ENCODE results near the gene CRAT.

CRAT gene

GRCh38 chr9:129111528-129112151, 1.0 kb upstream of the CRAT start:
- DNase-seq (ENCODE audit: low read depth, low spot score), result peak; percentile 72

- DNase-seq (ENCODE audit: low read depth, low spot score), result peak; percentile 32
Measured at GRCh38 chr9:129109952-129110739, 447 bp downstream of the CRAT start.

GRCh38 chr9:129109537-129109903, 1.1 kb downstream of the CRAT start:
- no peak for DNase-seq (ENCODE audit: low read depth, low spot score)

GRCh38 chr9:129108805-129109536, 1.6 kb downstream of the CRAT start:
- no peak for DNase-seq (ENCODE audit: low read depth, low spot score)

- DNase-seq (ENCODE audit: low read depth, low spot score), result no peak
Measured at GRCh38 chr9:129108083-129108804, 2.3 kb downstream of the CRAT start.

- DNase-seq (ENCODE audit: low read depth, low spot score), result no peak
Measured at GRCh38 chr9:129107651-129108050, 2.9 kb downstream of the CRAT start.

- DNase-seq (ENCODE audit: low read depth, low spot score), result no peak
Measured at GRCh38 chr9:129105857-129106694, 4.5 kb downstream of the CRAT start.

GRCh38 chr9:129104051-129104450, 6.5 kb downstream of the CRAT start:
- no peak for DNase-seq (ENCODE audit: low read depth, low spot score)

GRCh38 chr9:129103595-129103965, 7.0 kb downstream of the CRAT start:
- no peak for DNase-seq (ENCODE audit: low read depth, low spot score)

GRCh38 chr9:129102791-129103594, 7.6 kb downstream of the CRAT start:
- DNase-seq (ENCODE audit: low read depth, low spot score), result peak; percentile 54

- no peak for DNase-seq (ENCODE audit: low read depth, low spot score)
Measured at GRCh38 chr9:129102095-129102525, 8.5 kb downstream of the CRAT start.

- DNase-seq (ENCODE audit: low read depth, low spot score), result no peak
Measured at GRCh38 chr9:129101279-129101678, 9.3 kb downstream of the CRAT start.

GRCh38 chr9:129100383-129101169, 10.0 kb downstream of the CRAT start:
- DNase-seq (ENCODE audit: low read depth, low spot score), result no peak

- DNase-seq (ENCODE audit: low read depth, low spot score), result no peak
Measured at GRCh38 chr9:129098328-129098727, 12.3 kb downstream of the CRAT start.

- DNase-seq (ENCODE audit: low read depth, low spot score), result no peak
Measured at GRCh38 chr9:129097671-129098306, 12.8 kb downstream of the CRAT start.

GRCh38 chr9:129095908-129096307, 14.7 kb downstream of the CRAT start:
- no peak for DNase-seq (ENCODE audit: low read depth, low spot score)

GRCh38 chr9:129095170-129095667, 15.4 kb downstream of the CRAT start:
- DNase-seq (ENCODE audit: low read depth, low spot score), result no peak

GRCh38 chr9:129094387-129095169, 16.0 kb downstream of the CRAT start:
- no peak for DNase-seq (ENCODE audit: low read depth, low spot score)
